ENCODE data around the gene GSG1L.

GRCh38 chr16:28041615-28042014 is 21.9 kb downstream of the GSG1L start:
- TF ChIP-seq CTCF (IDR thresholded peaks at IDR 0.05) (no peak), POLR2A (IDR thresholded peaks at IDR 0.05) (no peak), POLR2AphosphoS5 (IDR thresholded peaks at IDR 0.05) (no peak)
